HEK293 (cell line): Measurements from ENCODE around the gene FNDC5.

Experiments used
- CTCF ChIA-PET: fragments of 350-600 bp; formaldehyde crosslinking; extraction: SDS; loops from one replicate; lab custom pipeline; 2021; ENCODE audit warnings: antibody characterized with exemption; lab: Yijun Ruan, JAX
- POLR2A ChIA-PET: fragments of 300-600 bp; formaldehyde crosslinking; extraction: SDS; loops from one replicate; lab custom pipeline; 2020; ENCODE audit warnings: antibody characterized with exemption, inconsistent platforms; lab: Yijun Ruan, JAX
- H3K27ac ChIP-seq: fragments of 200-500 bp; sonication (Bioruptor generic); 2 replicates; pipeline ENCODE4 v1.5.1; 2014; ENCODE audit warnings: low read depth, low read length, control low read depth, inconsistent platforms; ENCODE audit errors: extremely low read depth
- H3K36me3 ChIP-seq, 2 experiments: fragments of 200-500 bp in 1 of 2; sonication (Bioruptor generic) in 1 of 2; 1 replicate in 1 of 2; 2 replicates in 1 of 2; pipeline ENCODE4 v1.5.1; 2014 to 2017; ENCODE audit warnings: inconsistent platforms in 2 of 2, low read length in 2 of 2; ENCODE audit not compliant: control insufficient read depth in 2 of 2, insufficient read depth in 1 of 2
- H3K4me1 ChIP-seq: fragments of 200-500 bp; sonication (Bioruptor generic); 2 replicates; pipeline ENCODE4 v1.5.1; 2014; ENCODE audit warnings: mild to moderate bottlenecking, low read length, inconsistent platforms; ENCODE audit not compliant: control insufficient read depth, insufficient read depth
- H3K4me3 ChIP-seq: 2 replicates; pipeline ENCODE4 v1.5.1; 2011; ENCODE audit warnings: low read depth, mild to moderate bottlenecking, control low read depth, low read length, moderate library complexity
- H3K9me3 ChIP-seq: fragments of 200-500 bp; sonication (Bioruptor generic); 2 replicates; pipeline ENCODE4 v1.5.1; 2014; ENCODE audit warnings: low read depth, low read length, inconsistent platforms; ENCODE audit not compliant: control insufficient read depth, insufficient read depth
- KLF1 ChIP-seq: fragments of 450-650 bp; formaldehyde crosslinking; IDR thresholded peaks from 2 replicates; pipeline ENCODE4 v1.5.1; 2016; ENCODE audit warnings: missing biosample characterization, missing genetic modification characterization
- SALL2 ChIP-seq: fragments of 450-650 bp; formaldehyde crosslinking; IDR thresholded peaks from 2 replicates; pipeline ENCODE4 v1.5.0; 2017; ENCODE audit warnings: missing biosample characterization, mild to moderate bottlenecking, missing genetic modification characterization, borderline replicate concordance
- SP3 ChIP-seq: fragments of 450-650 bp; formaldehyde crosslinking; IDR thresholded peaks from 2 replicates; pipeline ENCODE4 v1.5.1; 2016; ENCODE audit warnings: missing biosample characterization, missing genetic modification characterization
- WT1 ChIP-seq: fragments of 450-650 bp; formaldehyde crosslinking; IDR thresholded peaks from 2 replicates; pipeline ENCODE4 v1.5.1; 2016; ENCODE audit warnings: missing biosample characterization, missing genetic modification characterization
- YY1 ChIP-seq: fragments of 450-650 bp; formaldehyde crosslinking; IDR thresholded peaks from 2 replicates; pipeline ENCODE4 v1.5.1; 2018; ENCODE audit warnings: missing biosample characterization, missing genetic modification characterization
- ZBTB17 ChIP-seq: fragments of 450-650 bp; formaldehyde crosslinking; IDR thresholded peaks from 2 replicates; pipeline ENCODE4 v1.5.1; 2016; ENCODE audit warnings: missing biosample characterization, missing genetic modification characterization
- ZNF335 ChIP-seq: fragments of 450-650 bp; formaldehyde crosslinking; conservative IDR thresholded peaks from 2 replicates; pipeline ENCODE4 v1.5.1; 2016; ENCODE audit warnings: missing biosample characterization, missing genetic modification characterization
- ZNF791 ChIP-seq: fragments of 450-650 bp; formaldehyde crosslinking; IDR thresholded peaks from 2 replicates; pipeline ENCODE4 v1.5.1; 2016; ENCODE audit warnings: missing biosample characterization, missing genetic modification characterization
- TF ChIP-seq, protein P1 (sequence below): fragments of 450-650 bp; formaldehyde crosslinking; IDR thresholded peaks from 2 replicates; pipeline ENCODE4 v1.5.1; 2016; ENCODE audit warnings: missing biosample characterization, missing genetic modification characterization
- TF ChIP-seq, protein P2 (sequence below): fragments of 450-650 bp; formaldehyde crosslinking; IDR thresholded peaks from 2 replicates; pipeline ENCODE4 v1.5.1; 2016; ENCODE audit warnings: missing biosample characterization, missing genetic modification characterization, borderline replicate concordance
- TF ChIP-seq, protein P3 (sequence below): fragments of 450-650 bp; formaldehyde crosslinking; IDR thresholded peaks from 2 replicates; pipeline ENCODE4 v1.5.1; 2017; ENCODE audit warnings: missing biosample characterization, missing genetic modification characterization
- TF ChIP-seq, protein P4 (sequence below): fragments of 450-650 bp; formaldehyde crosslinking; IDR thresholded peaks from 2 replicates; pipeline ENCODE4 v1.5.1; 2016; ENCODE audit warnings: missing biosample characterization, missing genetic modification characterization
- TF ChIP-seq, protein P5 (sequence below): fragments of 450-650 bp; formaldehyde crosslinking; IDR thresholded peaks from 2 replicates; pipeline ENCODE4 v1.5.1; 2017; ENCODE audit warnings: missing biosample characterization, missing genetic modification characterization

The FNDC5 gene

DNA sequence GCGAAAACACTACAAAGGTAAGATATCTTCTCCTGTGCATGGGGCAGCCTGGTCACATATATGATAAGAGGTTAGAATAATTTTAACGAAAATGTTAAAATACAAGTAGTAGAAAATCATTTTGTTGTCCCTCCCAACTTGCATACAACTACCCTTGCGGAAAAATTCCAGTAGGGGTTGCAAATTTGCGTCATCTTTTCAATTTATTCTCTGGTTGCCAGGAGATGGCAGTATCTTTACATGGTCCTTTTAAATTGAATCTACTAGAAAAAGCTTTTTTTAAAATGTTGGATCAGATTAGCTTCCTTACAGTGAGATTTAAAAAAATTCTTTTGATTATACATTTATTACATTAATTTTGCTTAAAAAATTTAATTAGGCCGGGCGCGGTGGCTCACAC, 42.4 kb downstream of the FNDC5 start:
- POLR2A ChIA-PET: no interaction called here

DNA sequence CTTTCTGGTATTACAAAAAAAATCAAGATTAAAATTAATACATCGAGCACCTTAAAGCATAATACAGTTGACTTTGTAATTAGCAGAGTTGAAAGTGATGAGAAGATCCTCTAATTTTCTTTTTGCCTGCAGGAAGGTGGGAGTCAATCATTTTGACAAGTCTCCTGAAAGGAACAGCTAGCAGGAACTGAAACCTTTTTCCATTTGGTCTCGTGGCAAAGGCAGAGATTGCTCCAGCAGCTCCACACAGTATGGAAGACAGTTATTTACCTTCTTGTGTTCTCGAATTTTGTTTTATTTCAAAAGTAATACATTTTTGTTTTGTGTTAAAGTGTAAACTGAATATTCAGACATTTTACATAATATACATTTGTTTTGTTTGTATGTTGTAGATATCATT, 45.5 kb downstream of the FNDC5 start:
- Histone ChIP-seq H3K27ac (no peak overlapping the region), H3K4me1 (no peaks in the 10 kb centered on the region), H3K4me3 (no peak overlapping the region), H3K36me3 (peaks cover 50 to 57% of the 10 kb centered on the region in 2 experiments), H3K9me3 (no peaks in the 10 kb centered on the region)
- ChIA-PET POLR2A (no interaction called here), CTCF (interaction anchor here (0.6 to 0.7 kb wide), 2 partner anchors 20 to 221 kb away, joined by 3 read pairs; no protein-coding TSS in a partner anchor)
- TF ChIP-seq, protein P1, sequence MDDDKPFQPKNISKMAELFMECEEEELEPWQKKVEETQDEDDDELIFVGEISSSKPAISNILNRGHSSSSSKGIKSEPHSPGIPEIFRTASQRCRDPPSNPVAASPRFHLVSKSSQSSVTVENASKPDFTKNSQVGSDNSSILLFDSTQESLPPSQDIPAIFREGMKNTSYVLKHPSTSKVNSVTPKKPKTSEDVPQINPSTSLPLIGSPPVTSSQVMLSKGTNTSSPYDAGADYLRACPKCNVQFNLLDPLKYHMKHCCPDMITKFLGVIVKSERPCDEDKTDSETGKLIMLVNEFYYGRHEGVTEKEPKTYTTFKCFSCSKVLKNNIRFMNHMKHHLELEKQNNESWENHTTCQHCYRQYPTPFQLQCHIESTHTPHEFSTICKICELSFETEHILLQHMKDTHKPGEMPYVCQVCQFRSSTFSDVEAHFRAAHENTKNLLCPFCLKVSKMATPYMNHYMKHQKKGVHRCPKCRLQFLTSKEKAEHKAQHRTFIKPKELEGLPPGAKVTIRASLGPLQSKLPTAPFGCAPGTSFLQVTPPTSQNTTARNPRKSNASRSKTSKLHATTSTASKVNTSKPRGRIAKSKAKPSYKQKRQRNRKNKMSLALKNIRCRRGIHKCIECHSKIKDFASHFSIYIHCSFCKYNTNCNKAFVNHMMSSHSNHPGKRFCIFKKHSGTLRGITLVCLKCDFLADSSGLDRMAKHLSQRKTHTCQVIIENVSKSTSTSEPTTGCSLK (tag by site-specific recombination): no peak
- TF ChIP-seq SALL2 (tag by site-specific recombination) (no peak), WT1 (tag by site-specific recombination) (no peak), ZNF335 (tag by site-specific recombination) (no peak)
- TF ChIP-seq, protein P2, sequence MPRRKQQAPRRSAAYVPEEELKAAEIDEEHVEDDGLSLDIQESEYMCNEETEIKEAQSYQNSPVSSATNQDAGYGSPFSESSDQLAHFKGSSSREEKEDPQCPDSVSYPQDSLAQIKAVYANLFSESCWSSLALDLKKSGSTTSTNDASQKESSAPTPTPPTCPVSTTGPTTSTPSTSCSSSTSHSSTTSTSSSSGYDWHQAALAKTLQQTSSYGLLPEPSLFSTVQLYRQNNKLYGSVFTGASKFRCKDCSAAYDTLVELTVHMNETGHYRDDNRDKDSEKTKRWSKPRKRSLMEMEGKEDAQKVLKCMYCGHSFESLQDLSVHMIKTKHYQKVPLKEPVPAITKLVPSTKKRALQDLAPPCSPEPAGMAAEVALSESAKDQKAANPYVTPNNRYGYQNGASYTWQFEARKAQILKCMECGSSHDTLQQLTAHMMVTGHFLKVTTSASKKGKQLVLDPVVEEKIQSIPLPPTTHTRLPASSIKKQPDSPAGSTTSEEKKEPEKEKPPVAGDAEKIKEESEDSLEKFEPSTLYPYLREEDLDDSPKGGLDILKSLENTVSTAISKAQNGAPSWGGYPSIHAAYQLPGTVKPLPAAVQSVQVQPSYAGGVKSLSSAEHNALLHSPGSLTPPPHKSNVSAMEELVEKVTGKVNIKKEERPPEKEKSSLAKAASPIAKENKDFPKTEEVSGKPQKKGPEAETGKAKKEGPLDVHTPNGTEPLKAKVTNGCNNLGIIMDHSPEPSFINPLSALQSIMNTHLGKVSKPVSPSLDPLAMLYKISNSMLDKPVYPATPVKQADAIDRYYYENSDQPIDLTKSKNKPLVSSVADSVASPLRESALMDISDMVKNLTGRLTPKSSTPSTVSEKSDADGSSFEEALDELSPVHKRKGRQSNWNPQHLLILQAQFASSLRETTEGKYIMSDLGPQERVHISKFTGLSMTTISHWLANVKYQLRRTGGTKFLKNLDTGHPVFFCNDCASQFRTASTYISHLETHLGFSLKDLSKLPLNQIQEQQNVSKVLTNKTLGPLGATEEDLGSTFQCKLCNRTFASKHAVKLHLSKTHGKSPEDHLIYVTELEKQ: no peak

More for the DNA sequence above, 42.4 kb downstream of the FNDC5 start:
- no peak for TF ChIP-seq KLF1
- TF ChIP-seq, protein P3, sequence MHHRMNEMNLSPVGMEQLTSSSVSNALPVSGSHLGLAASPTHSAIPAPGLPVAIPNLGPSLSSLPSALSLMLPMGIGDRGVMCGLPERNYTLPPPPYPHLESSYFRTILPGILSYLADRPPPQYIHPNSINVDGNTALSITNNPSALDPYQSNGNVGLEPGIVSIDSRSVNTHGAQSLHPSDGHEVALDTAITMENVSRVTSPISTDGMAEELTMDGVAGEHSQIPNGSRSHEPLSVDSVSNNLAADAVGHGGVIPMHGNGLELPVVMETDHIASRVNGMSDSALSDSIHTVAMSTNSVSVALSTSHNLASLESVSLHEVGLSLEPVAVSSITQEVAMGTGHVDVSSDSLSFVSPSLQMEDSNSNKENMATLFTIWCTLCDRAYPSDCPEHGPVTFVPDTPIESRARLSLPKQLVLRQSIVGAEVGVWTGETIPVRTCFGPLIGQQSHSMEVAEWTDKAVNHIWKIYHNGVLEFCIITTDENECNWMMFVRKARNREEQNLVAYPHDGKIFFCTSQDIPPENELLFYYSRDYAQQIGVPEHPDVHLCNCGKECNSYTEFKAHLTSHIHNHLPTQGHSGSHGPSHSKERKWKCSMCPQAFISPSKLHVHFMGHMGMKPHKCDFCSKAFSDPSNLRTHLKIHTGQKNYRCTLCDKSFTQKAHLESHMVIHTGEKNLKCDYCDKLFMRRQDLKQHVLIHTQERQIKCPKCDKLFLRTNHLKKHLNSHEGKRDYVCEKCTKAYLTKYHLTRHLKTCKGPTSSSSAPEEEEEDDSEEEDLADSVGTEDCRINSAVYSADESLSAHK (tag by site-specific recombination): no peak
- TF ChIP-seq ZNF791: no peak
- TF ChIP-seq, protein P4, sequence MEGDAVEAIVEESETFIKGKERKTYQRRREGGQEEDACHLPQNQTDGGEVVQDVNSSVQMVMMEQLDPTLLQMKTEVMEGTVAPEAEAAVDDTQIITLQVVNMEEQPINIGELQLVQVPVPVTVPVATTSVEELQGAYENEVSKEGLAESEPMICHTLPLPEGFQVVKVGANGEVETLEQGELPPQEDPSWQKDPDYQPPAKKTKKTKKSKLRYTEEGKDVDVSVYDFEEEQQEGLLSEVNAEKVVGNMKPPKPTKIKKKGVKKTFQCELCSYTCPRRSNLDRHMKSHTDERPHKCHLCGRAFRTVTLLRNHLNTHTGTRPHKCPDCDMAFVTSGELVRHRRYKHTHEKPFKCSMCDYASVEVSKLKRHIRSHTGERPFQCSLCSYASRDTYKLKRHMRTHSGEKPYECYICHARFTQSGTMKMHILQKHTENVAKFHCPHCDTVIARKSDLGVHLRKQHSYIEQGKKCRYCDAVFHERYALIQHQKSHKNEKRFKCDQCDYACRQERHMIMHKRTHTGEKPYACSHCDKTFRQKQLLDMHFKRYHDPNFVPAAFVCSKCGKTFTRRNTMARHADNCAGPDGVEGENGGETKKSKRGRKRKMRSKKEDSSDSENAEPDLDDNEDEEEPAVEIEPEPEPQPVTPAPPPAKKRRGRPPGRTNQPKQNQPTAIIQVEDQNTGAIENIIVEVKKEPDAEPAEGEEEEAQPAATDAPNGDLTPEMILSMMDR (tag by site-specific recombination): peak; percentile 25; the same call in 1 of the 2 replicates
- TF ChIP-seq, protein P5, sequence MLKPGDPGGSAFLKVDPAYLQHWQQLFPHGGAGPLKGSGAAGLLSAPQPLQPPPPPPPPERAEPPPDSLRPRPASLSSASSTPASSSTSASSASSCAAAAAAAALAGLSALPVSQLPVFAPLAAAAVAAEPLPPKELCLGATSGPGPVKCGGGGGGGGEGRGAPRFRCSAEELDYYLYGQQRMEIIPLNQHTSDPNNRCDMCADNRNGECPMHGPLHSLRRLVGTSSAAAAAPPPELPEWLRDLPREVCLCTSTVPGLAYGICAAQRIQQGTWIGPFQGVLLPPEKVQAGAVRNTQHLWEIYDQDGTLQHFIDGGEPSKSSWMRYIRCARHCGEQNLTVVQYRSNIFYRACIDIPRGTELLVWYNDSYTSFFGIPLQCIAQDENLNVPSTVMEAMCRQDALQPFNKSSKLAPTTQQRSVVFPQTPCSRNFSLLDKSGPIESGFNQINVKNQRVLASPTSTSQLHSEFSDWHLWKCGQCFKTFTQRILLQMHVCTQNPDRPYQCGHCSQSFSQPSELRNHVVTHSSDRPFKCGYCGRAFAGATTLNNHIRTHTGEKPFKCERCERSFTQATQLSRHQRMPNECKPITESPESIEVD (tag by site-specific recombination): no peak
- no peak for TF ChIP-seq SP3 (tag by site-specific recombination)
- TF ChIP-seq YY1 (tag by site-specific recombination): no peak
- TF ChIP-seq ZBTB17 (tag by site-specific recombination): no peak
- Histone ChIP-seq H3K36me3 (peaks cover 67 to 85% of the 10 kb centered on the region in 2 experiments), H3K4me3 (no peak overlapping the region), H3K27ac (no peak overlapping the region), H3K9me3 (no peaks in the 10 kb centered on the region), H3K4me1 (no peaks in the 10 kb centered on the region)
- CTCF ChIA-PET: interaction anchor here (0.9 to 2.5 kb wide), 4 partner anchors 16 to 61 kb away, joined by 3 to 12 read pairs (median 3); no protein-coding TSS in a partner anchor
